ENCODE data around the gene TMEM163.

TMEM163 gene

GRCh38 chr2:134512734-134513464, 205.9 kb downstream of the TMEM163 start:
- no peak for TF ChIP-seq GATA3 (IDR thresholded peaks at IDR 0.05; ENCODE audit: low read depth, low read length)
- no peak for TF ChIP-seq GATA2 (IDR thresholded peaks at IDR 0.05; ENCODE audit: low read depth, low read length)

GRCh38 chr2:134508391-134508790, 210.4 kb downstream of the TMEM163 start:
- no peak for TF ChIP-seq GATA3 (IDR thresholded peaks at IDR 0.05; ENCODE audit: low read depth, low read length)
- no peak for TF ChIP-seq GATA2 (IDR thresholded peaks at IDR 0.05; ENCODE audit: low read depth, low read length)

- no peak for TF ChIP-seq GATA3 (IDR thresholded peaks at IDR 0.05; ENCODE audit: low read depth, low read length)
- no peak for TF ChIP-seq GATA2 (IDR thresholded peaks at IDR 0.05; ENCODE audit: low read depth, low read length)
These were observed 211.1 kb downstream of the TMEM163 start for GRCh38 chr2:134507697-134508096.

- TF ChIP-seq GATA2 (IDR thresholded peaks at IDR 0.05; ENCODE audit: low read depth, low read length) = no peak
- TF ChIP-seq GATA3 (IDR thresholded peaks at IDR 0.05; ENCODE audit: low read depth, low read length) = no peak
These were observed 213.4 kb downstream of the TMEM163 start for GRCh38 chr2:134505446-134505845.

GRCh38 chr2:134504586-134505336, 214.0 kb downstream of the TMEM163 start:
- no peak for TF ChIP-seq GATA2 (IDR thresholded peaks at IDR 0.05; ENCODE audit: low read depth, low read length)
- no peak for TF ChIP-seq GATA3 (IDR thresholded peaks at IDR 0.05; ENCODE audit: low read depth, low read length)

- TF ChIP-seq GATA3 (IDR thresholded peaks at IDR 0.05; ENCODE audit: low read depth, low read length) = no peak
- TF ChIP-seq GATA2 (IDR thresholded peaks at IDR 0.05; ENCODE audit: low read depth, low read length) = no peak
These were observed 216.7 kb downstream of the TMEM163 start for GRCh38 chr2:134502104-134502503.

- TF ChIP-seq GATA2 (IDR thresholded peaks at IDR 0.05; ENCODE audit: low read depth, low read length) (no peak), GATA3 (IDR thresholded peaks at IDR 0.05; ENCODE audit: low read depth, low read length) (no peak)
These were observed 217.2 kb downstream of the TMEM163 start for GRCh38 chr2:134501476-134502091.

GRCh38 chr2:134500211-134500935, 218.4 kb downstream of the TMEM163 start:
- TF ChIP-seq GATA3 (IDR thresholded peaks at IDR 0.05; ENCODE audit: low read depth, low read length) = no peak
- no peak for TF ChIP-seq GATA2 (IDR thresholded peaks at IDR 0.05; ENCODE audit: low read depth, low read length)

- TF ChIP-seq GATA3 (IDR thresholded peaks at IDR 0.05; ENCODE audit: low read depth, low read length) (no peak), GATA2 (IDR thresholded peaks at IDR 0.05; ENCODE audit: low read depth, low read length) (no peak)
These were observed 219.4 kb downstream of the TMEM163 start for GRCh38 chr2:134499307-134499926.

GRCh38 chr2:134498654-134499053, 220.1 kb downstream of the TMEM163 start:
- TF ChIP-seq GATA3 (IDR thresholded peaks at IDR 0.05; ENCODE audit: low read depth, low read length) (no peak), GATA2 (IDR thresholded peaks at IDR 0.05; ENCODE audit: low read depth, low read length) (no peak)

- no peak for TF ChIP-seq GATA3 (IDR thresholded peaks at IDR 0.05; ENCODE audit: low read depth, low read length)
- TF ChIP-seq GATA2 (IDR thresholded peaks at IDR 0.05; ENCODE audit: low read depth, low read length) = no peak
These were observed 225.0 kb downstream of the TMEM163 start for GRCh38 chr2:134493797-134494196.

GRCh38 chr2:134491771-134492441, 226.9 kb downstream of the TMEM163 start:
- no peak; the same call in 1 of the 2 replicates for TF ChIP-seq GATA3 (IDR thresholded peaks at IDR 0.05; ENCODE audit: low read depth, low read length)
- TF ChIP-seq GATA2 (IDR thresholded peaks at IDR 0.05; ENCODE audit: low read depth, low read length) = peak; percentile 81

- TF ChIP-seq GATA3 (IDR thresholded peaks at IDR 0.05; ENCODE audit: low read depth, low read length) (no peak), GATA2 (IDR thresholded peaks at IDR 0.05; ENCODE audit: low read depth, low read length) (no peak)
These were observed 227.8 kb downstream of the TMEM163 start for GRCh38 chr2:134491022-134491421.
